Type B pancreatic cell (in vitro differentiated cells): ENCODE results near the gene MATCAP1. TPM values are rescaled to one million over a fixed set of nuclear protein-coding genes. Genes with fewer than 3 reads are reported as not detected.
A peak's percentile ranks its signal among the peaks of the same experiment; 100 is the strongest.

ENCODE experiments used
- DNase-seq: peaks from one replicate; pipeline ENCODE4 v3.0.0; 2021; ENCODE audit warnings: mixed read lengths; ENCODE audit not compliant: unreplicated experiment; ENCODE audit errors: extremely low spot score
- H3K27ac Mint-ChIP-seq: 2 replicates; pipeline ENCODE4 v1.8.0; 2021; ENCODE audit warnings: mild to moderate bottlenecking, mixed read lengths
- H3K27me3 Mint-ChIP-seq: 2 replicates; pipeline ENCODE4 v1.8.0; 2021; ENCODE audit warnings: mixed read lengths
- H3K36me3 Mint-ChIP-seq: 2 replicates; pipeline ENCODE4 v1.8.0; 2021; ENCODE audit warnings: mixed read lengths
- H3K4me1 Mint-ChIP-seq: one replicate; pipeline ENCODE4 v1.8.0; 2021; ENCODE audit warnings: mixed read lengths; ENCODE audit not compliant: unreplicated experiment
- H3K4me3 Mint-ChIP-seq: 2 replicates; pipeline ENCODE4 v1.8.0; 2021; ENCODE audit warnings: mild to moderate bottlenecking, mixed read lengths
- H3K9me3 Mint-ChIP-seq: 2 replicates; pipeline ENCODE4 v1.8.0; 2021; ENCODE audit warnings: mixed read lengths
- total RNA-seq: library from RNA; stranded (reverse); gene quantifications from 2 replicates; pipeline ENCODE4 v1.2.1, GENCODE V29; 2021; ENCODE audit warnings: low replicate concordance
- TF ChIP-seq, protein P1 (sequence below): fragments of 200-600 bp; sonication (generic); conservative IDR thresholded peaks from 2 replicates; pipeline ENCODE4 v1.5.0; 2021; ENCODE audit warnings: antibody characterized with exemption, mild to moderate bottlenecking

Gene MATCAP1
- total RNA-seq, 1 donor from 2014 or later: 77.8 TPM

DNA sequence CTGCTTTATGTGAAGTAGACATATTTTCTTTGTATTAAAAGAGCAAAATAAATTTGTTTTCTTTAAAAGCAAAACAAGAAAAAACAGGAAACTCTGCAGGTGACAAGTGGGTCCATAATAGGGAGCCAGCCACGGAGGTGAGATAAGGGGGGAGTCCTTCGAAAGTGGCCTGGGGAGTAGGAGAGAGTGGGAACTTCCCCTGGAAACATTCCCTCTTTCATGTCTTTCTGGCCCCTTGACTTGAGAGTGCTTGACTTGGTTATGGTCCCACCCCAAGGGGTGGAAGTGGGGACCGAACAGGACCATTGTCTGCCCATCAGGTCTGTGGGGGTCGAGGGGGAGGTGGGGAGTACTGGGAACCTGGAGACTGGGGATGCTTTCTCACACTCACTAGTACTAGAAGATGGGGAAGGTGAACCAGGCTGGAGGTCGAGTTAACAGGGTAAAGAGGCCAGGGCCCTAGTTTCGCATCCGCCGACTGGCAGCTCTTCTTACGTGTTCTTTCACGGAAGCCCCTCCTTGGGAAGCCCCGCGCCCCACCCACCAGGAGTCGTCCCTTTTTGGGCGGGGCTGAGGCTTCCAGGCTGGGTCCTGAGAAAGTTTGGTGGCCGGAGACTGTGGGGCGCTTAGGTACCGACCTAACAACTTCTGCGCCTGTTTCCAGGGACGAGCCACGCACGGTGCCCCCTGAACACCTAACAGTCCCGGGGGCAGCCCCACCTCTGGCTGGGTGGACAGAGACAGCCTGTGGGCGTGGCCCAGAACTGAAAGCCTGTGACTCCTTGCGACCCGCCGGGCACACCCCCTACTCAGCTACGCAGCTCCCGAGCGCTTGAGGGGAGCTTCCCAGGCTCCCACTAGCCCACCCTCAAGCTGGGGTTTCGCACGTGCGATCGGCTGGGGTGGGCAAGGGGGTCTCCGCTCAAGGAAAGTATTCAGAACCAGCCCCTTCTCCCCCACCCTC is 24.8 kb downstream of the MATCAP1 start:
- DNase-seq: no peak
- TF ChIP-seq, protein P1, sequence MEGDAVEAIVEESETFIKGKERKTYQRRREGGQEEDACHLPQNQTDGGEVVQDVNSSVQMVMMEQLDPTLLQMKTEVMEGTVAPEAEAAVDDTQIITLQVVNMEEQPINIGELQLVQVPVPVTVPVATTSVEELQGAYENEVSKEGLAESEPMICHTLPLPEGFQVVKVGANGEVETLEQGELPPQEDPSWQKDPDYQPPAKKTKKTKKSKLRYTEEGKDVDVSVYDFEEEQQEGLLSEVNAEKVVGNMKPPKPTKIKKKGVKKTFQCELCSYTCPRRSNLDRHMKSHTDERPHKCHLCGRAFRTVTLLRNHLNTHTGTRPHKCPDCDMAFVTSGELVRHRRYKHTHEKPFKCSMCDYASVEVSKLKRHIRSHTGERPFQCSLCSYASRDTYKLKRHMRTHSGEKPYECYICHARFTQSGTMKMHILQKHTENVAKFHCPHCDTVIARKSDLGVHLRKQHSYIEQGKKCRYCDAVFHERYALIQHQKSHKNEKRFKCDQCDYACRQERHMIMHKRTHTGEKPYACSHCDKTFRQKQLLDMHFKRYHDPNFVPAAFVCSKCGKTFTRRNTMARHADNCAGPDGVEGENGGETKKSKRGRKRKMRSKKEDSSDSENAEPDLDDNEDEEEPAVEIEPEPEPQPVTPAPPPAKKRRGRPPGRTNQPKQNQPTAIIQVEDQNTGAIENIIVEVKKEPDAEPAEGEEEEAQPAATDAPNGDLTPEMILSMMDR: no peak
- H3K4me3 Mint-ChIP-seq: peak overlapping the region; percentile 83
- peak overlapping the region; percentile 62 for H3K27ac Mint-ChIP-seq
- peaks cover 82% of the 10 kb centered on the region for H3K27me3 Mint-ChIP-seq
- H3K9me3 Mint-ChIP-seq: no peaks in the 10 kb centered on the region
- H3K36me3 Mint-ChIP-seq: no peaks in the 10 kb centered on the region
- H3K4me1 Mint-ChIP-seq: peaks cover 3% of the 10 kb centered on the region

DNA sequence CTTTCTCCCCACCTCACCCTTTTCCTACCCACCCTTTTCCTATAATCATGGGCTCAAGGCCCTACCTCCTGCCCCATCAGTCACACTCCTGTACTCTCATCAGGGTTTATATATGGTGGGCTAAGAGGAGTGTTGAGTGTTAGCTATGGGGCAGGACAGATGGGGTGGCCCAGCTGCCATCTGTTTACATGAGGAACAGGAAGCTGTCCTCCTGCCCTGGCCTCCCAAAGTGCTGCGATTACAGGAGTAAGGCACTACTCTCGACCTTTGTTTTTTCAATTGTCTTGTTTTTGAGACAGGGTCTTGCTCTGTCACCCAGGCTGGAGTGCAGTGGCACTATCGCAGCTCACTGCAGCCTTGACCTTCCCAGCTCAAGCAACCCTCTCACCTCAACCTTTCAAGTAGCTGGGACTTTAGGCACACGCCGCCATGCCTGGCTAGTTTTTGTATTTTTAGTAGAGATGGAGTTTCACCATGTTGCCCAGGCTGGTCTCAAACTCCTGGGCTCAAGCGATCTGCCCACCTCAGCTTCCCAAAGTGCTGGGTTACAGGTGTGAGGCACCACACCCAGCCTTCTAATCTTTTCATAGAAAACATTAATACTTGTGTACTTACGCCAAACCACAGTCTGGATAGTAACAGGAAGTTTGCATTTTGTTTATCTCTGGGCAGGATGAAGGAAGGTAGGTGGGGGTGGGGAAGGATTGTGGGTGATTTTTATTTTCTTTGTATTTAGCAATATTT is 25.7 kb downstream of the MATCAP1 start:
- TF ChIP-seq, protein P1: no peak
- H3K4me1 Mint-ChIP-seq: peaks cover 3% of the 10 kb centered on the region
- no peaks in the 10 kb centered on the region for H3K36me3 Mint-ChIP-seq
- peaks cover 86% of the 10 kb centered on the region for H3K27me3 Mint-ChIP-seq
- peak overlapping the region; percentile 83 for H3K4me3 Mint-ChIP-seq
- no peaks in the 10 kb centered on the region for H3K9me3 Mint-ChIP-seq
- no peak for DNase-seq
- H3K27ac Mint-ChIP-seq: peak overlapping the region; percentile 23

DNA sequence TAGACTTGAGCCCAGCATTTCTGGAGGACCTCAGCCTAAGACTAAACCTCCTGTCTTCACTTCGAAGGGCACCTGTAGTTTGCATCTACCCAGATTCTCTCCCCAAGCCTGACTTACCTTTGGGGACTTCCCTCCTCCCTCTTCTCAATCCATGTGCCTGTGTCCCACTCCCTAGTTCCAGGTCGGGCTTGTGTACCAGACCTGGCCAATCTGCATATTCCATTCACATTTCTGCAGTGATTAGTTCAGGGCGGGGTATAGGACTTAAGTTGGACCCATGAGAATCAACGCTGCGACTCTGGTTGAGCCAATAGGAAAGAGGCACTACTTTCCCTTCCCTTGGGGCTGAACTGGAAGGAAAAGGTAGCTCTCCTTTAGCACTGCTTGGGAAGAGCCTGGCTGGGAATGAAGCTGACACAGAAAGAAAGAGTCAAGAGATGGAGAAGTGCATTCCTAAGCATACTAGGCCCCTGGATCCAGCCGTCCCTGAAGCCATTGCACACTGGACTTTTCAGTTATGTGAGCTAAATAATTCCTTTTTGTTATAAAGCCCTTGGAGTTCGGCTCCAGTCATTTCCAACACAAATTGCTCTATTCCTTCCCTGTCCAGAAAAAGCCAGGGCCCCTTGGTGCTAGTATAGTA is 26.5 kb downstream of the MATCAP1 start:
- H3K9me3 Mint-ChIP-seq: no peaks in the 10 kb centered on the region
- peaks cover 3% of the 10 kb centered on the region for H3K4me1 Mint-ChIP-seq
- peak overlapping the region; percentile 30 for H3K4me3 Mint-ChIP-seq
- TF ChIP-seq, protein P1: no peak
- peaks cover 89% of the 10 kb centered on the region for H3K27me3 Mint-ChIP-seq
- no peak for DNase-seq
- peak overlapping the region; percentile 23 for H3K27ac Mint-ChIP-seq
- H3K36me3 Mint-ChIP-seq: no peaks in the 10 kb centered on the region

DNA sequence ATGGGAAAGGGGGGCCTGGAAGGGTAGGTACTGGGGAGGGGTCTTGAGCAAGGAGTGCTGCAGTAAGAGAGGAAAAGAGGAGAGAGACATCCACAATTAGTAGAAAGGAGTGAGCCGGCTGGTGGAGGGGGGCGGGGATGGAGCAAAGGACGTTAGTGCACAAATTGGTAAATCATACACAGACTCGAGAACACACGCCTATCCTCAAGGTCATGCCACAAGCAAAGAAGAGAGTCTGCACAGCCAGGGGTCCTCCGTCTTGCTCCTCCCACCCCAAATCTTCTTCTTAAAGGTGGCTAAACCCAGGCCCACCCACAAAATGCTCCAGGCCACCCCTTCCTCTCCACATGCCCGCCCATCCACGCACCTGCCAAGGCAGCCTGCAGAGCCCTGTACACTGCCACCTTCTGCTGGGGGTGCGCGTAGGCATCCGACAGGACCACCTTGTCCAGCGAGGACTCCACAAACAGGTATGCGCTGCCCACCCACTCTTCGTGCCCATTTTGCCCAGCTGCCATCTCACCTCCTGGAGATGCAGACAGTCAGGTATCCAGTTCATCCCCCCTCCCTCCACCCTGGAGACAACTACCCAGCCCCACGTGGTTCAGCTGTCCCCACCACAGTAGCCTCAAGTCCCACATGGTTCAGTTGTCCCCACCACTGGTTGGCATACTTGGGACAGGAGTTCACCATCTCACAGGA is 27.5 kb downstream of the MATCAP1 start:
- peaks cover 88% of the 10 kb centered on the region for H3K27me3 Mint-ChIP-seq
- H3K9me3 Mint-ChIP-seq: no peaks in the 10 kb centered on the region
- no peak overlapping the region for H3K4me3 Mint-ChIP-seq
- H3K27ac Mint-ChIP-seq: no peak overlapping the region
- no peak for DNase-seq
- no peaks in the 10 kb centered on the region for H3K36me3 Mint-ChIP-seq
- H3K4me1 Mint-ChIP-seq: peaks cover 3% of the 10 kb centered on the region
- TF ChIP-seq, protein P1: no peak
